NCI-H2081 (cell line): ENCODE data around the gene SMARCA2.

Experiments
- DNase-seq, 2 experiments: peaks; one replicate each; lab custom pipeline; 2025; lab: John Stamatoyannopoulos, UW

The SMARCA2 gene

GRCh38 chr9:2087500-2088313 lies 72.6 kb downstream of the SMARCA2 start:
- peak; percentile 25 to 28 for DNase-seq

DNA sequence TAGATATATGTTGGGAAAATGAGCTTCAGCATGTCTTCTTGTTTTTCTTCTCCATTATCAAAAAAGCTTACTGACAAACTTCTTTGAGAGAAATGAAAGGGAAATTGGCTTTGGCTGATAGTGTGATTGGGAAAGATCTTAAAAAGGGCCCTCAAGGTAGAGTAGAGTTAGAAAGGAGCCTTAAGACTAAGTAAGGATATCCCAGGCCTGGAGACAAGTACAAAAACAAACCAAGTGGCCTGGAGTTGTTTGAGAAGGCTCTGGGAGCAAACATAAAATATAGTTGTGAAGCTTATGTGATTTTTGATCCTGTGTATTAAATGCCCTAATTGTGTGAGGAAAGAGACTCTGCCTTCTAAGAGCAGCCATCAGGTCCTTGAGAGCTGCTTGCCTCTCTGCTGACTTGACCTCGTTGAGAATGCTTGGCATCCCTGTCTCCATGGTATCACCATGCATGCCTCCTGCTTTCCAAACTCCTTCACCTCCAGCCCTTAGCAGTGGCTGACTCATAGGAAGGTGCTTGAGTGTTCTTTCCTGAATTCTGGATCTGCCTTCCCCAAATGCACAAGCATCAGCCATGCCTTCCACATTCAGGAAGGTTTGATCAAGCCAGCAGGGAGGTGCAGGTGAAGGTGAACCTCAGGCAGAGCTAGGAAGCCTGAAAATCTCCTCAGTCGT lies 78.9 kb downstream of the SMARCA2 start:
- no peak for DNase-seq

GRCh38 chr9:2096376-2096970 lies 81.3 kb downstream of the SMARCA2 start:
- no peak for DNase-seq

DNA sequence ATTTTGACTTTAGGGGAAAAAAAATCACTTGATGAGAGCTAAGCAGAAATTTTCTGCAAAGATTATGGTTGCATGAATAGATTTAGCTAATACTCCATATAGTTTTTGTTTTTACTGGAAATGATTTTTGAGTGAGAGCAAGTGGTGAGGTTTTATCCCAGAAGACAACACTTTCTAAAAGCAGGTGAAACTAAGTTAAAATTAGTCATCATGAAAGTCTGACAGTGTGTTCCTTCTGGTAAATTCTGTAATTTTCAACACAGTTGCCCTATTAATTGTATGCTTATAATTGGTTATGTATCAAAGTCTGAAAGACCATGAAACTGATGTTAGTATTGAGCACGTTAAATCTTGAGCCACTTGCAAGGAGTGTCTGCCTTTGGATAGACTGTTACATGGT lies 91.5 kb downstream of the SMARCA2 start:
- DNase-seq, result no peak

DNA sequence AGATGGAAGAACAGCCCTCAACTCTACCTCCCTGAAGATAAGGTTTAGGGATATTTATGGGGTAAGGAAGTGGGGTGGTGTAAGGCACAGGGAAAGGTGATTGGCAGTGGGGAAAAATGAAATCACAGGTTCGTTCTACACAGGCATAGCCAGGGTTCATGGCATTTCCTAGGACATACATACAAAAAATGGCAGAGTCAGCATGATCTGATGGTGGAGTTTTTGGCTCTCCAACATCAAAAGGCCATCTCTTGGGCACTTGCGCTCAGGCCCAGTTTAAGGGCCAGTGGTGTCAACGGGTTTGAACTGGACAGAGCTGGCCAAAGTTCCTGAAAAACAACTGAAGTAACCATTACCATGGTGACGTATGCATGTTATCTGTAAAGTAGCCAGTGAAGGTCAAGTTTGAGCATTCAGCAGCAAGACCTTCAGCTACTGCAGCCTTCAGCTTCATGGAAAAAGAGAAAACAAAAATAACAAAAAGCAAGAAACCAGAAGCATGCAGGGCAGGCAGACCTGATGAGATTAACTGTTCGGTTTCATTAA lies 92.8 kb downstream of the SMARCA2 start:
- no peak for DNase-seq

DNA sequence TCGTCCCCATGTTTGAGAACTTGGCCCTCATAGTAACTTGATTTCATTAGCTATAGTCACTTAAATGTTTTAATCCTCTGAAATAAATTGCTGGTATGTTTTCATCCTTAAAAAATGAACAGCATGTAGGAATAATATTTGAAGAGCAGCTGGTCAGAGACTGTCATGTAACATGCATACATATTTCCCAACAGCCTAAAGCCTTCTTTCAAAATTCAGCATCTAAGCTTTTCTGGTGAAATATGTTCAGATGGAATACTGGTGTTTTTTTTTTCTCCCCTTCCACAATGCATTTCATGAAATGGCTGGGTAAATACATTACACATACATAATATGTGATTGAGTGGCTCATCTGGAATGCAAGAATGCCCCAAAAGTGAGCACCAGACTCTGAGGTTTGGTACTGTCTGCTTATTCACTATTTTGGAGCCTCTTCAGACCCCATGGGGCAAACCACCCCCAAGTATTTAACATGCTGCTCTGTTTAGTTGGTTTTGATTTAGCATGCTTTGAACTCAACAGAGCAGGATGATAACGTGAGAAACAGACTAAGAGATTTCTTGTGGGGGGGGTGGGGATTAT lies 94.0 kb downstream of the SMARCA2 start:
- DNase-seq, result no peak

DNA sequence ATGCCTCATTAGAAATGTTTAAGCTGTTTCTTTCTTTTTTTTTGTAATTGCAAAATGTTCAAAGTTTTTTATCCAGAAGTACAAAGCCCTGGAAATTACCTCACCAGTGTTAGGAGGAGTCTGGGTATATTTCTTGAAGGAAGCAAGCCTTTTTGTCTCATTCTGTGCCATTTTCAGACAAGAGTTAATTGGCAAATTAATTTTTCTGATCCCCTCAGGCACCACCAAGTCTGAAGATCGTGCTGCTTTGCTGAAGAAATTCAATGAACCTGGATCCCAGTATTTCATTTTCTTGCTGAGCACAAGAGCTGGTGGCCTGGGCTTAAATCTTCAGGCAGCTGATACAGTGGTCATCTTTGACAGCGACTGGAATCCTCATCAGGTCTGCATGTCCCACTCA lies 94.9 kb downstream of the SMARCA2 start:
- DNase-seq, result no peak

- no peak for DNase-seq
These were observed 100.9 kb downstream of the SMARCA2 start for GRCh38 chr9:2116073-2116472.

GRCh38 chr9:2117527-2117926 lies 102.4 kb downstream of the SMARCA2 start:
- DNase-seq, result no peak

GRCh38 chr9:2119566-2119965 lies 104.4 kb downstream of the SMARCA2 start:
- no peak for DNase-seq

DNA sequence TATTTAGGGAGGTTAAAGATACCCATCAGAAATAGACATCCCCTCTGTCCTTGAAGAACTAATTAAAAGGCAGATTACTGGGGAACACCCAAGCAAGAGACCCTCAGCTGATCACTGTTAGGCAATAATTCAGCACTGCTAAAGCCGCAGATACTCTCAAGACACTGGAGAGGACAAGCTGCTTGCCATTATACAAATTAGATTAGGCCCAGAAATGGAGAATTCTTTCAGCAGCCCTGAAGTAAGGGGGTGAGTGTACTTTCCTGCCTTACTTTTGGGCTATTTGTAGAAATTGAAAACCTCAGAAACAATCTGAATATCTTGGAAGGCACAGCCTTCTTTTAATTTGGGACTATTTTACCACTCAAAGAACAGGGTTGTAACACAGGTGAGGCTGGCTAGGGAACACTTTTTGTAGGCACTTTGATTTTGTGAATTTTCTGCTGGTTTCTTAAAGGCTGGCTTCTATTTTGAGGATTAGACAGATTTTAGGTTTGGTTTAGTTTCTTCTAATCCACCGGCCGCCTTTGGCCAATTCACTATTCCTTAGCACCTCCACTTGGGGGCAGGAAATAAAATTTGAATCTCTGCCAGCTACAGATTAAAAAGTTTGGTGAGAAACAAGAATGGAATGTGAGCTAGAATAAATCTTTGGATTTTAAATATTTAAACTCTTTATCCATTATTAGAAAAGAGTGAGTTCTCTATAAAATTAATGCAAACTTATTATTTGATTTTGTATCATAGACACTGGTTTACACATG lies 106.0 kb downstream of the SMARCA2 start:
- DNase-seq, result no peak

DNA sequence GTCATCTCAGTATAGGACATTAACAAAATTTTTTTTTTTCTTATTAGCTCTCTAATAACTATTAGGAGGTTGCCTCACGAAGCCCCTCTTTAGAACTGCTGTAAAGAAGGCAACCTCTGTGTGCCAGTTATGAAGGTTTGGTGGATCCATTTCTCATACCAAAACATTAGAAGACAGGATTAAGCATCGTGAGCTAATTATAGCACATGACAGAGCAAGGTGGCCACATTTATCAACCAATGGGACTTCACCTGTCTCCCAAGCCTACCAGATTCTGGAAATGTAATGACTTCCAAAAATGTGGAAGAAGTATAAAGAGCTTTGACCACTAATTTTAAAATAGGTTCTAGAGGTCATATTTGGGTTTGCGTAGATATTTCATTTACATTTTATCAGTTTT lies 107.2 kb downstream of the SMARCA2 start:
- DNase-seq, result no peak

DNA sequence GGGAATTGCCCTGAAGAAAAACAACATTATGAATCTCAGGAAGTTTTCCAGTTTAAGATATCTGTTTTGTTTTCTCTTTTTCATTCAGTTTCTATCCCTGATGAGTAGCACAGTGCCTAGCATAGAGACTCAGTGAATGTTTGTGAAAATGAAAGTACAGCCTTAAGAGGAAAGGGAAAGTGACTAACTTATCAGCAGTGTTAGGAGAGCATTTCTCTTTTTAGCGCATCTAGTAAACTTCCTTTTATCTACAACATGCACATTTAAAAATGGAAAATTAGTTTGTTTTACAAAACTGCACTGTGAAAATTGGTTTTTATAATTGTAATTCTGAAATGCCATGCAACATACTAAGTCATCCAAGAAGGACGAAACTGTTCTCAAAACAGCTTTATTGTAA lies 110.8 kb downstream of the SMARCA2 start:
- DNase-seq, result no peak

DNA sequence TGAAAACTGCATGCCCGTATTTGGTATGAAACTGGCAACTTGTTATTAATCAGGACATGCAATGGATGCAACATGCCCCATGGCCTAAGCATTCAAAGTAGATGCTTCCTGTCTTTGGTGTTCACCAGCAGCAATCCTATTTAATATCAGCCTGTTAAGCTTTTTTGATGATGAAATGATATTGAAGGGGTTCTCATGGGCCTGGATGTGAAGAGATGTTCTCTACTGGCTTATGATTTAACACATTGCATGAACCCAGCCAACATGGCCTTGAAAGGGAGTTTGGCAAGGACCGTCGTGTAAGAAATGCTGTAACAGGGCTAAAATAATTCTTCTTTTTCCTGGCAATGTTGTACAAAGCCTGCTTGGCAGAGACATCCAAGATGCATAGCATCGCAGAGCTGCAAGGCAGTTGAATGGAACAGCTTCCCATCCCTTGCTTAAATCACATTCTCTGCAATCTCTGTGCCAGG lies 111.2 kb downstream of the SMARCA2 start:
- no peak for DNase-seq

- DNase-seq, result no peak
These were observed 112.3 kb downstream of the SMARCA2 start for GRCh38 chr9:2127486-2127885.

DNA sequence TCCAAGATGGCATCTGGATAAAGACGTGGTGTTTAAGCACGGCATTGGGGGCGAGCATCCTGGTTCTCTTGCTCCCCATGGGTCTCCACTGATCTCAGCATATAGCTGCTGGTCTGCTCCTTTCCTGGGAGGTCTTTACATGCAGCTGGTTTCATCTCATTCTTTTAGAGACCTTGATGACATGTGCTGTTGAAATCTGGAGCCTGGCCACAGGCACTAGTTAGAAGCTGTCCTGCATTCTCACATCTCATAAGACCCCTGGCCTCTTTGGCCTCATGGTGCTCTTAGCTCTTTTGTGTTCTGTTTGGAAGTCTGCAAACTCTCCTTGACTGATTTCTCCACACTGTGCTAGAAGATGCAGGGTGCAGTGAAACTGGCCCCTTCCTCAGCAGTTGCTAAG lies 113.0 kb downstream of the SMARCA2 start:
- no peak for DNase-seq

DNA sequence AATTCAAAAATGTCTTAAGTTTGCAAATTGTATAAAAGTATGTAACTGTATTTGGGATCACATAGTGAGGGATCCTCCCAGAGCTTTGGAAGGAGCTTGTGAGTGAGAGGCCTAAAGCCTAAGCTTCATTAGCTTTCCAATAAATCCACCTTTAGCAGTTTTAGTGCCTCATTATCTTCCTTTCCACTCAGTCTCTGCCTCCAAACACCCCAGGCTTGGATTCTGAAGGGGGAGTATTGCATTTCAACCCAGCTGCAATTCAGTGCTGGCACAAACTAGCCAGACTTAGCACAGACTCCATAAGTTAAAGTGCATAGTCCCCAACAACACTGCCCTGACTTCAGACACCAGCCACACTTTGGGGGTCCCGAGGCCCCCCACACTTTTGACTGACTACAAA lies 113.5 kb downstream of the SMARCA2 start:
- no peak for DNase-seq

DNA sequence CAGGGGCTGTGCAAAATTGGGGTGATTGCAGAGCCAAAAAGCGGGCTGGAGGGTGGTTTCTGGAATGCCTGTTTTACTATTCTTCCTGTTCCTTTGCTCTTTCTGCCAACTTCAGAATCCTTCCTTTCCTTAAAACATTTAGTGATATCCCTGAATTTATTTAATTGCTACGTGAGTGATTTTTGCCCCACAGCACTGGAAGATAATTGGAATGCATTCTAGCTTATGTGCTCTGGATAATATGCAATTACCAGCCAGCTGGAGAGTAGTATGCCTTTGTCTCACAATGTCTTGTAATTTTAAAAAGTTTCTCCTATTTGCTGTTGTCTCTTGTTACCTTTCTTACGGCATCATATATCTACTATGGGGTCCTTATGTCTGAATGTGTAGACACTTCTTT lies 115.8 kb downstream of the SMARCA2 start:
- DNase-seq, result no peak

DNA sequence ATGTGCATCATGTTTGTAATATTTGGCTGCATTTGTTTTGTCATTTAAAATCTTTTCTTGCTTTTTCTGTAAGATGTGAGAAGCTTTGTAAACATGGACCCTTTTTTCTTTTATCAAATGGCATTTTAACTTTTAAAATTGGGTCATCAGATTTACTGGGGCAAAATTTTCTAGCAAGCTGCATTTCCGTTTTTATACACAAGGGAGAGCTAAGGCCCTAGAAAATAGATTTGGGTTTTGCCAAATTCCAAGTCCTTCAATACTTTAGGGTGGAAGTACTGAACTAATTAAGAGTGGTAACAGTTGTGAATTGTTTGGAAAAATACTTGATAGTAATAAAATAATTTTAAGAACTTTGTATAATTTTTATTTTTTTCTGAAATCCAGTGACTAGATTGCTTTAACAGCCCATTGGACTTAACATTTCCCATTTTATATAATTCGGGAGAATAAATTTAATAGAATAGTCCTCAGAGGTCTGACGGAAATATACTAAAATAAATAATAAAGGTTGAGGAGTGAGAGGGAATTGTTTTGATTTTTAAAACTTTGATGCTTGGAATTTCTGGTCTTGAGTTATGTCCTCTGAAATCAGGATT lies 117.4 kb downstream of the SMARCA2 start:
- peak; percentile 20 to 45 for DNase-seq

DNA sequence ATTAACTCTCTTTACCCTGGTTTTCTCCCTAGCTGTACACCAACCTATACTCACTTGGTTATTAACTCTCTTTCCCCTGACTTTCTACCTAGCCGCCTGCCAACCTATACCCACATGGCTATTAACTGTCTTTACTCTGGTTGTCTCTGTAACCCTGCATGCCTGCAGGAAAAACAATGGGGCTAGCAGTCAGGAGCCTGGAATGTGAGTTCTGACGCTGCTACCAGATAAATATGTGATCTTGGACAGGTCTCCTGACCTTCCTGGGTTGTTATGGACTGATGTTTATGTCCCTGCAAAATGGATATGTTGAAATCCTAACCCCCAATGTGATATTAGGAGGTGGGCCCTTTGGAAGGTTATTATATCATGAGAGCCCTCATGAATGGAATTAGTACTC lies 119.2 kb downstream of the SMARCA2 start:
- no peak for DNase-seq

GRCh38 chr9:2138646-2139045 lies 123.5 kb downstream of the SMARCA2 start:
- DNase-seq, result no peak
